OCI-LY3 (cell line): ENCODE results near the gene VGLL3.

ENCODE experiments used
- H2AFZ ChIP-seq: fragments of 200-600, 300-600 bp; shearing (Covaris generic); 2 replicates; pipeline ENCODE4 v1.6.0; 2014; ENCODE audit warnings: antibody characterized with exemption, low read depth, low read length
- H3K27ac ChIP-seq: fragments of 200-600, 300-600 bp; sonication (generic); 2 replicates; pipeline ENCODE4 v1.5.1; 2014; ENCODE audit warnings: mild to moderate bottlenecking, low read length, moderate library complexity, mixed read lengths
- H3K27me3 ChIP-seq: fragments of 200-600, 300-600 bp; sonication (generic); 2 replicates; pipeline ENCODE4 v1.6.1; 2014; ENCODE audit warnings: low read depth, low read length, mixed read lengths
- H3K36me3 ChIP-seq: fragments of 200-600, 300-600 bp; sonication (generic); replicated peaks from 2 replicates; pipeline ENCODE3; 2014; ENCODE audit warnings: low read depth, low read length, mixed read lengths
- H3K4me1 ChIP-seq: fragments of 300-600, 200-600 bp; sonication (generic); 2 replicates; pipeline ENCODE4 v1.6.1; 2014; ENCODE audit warnings: low read length, mixed read lengths
- H3K4me2 ChIP-seq: fragments of 200-600, 300-600 bp; sonication (generic); 2 replicates; pipeline ENCODE4 v1.6.1; 2014; ENCODE audit warnings: low read length, mixed read lengths
- H3K4me3 ChIP-seq: fragments of 300-600, 200-600 bp; sonication (generic); 2 replicates; pipeline ENCODE4 v1.5.1; 2014; ENCODE audit warnings: antibody characterized with exemption, mild to moderate bottlenecking, low read length, moderate library complexity
- H3K79me2 ChIP-seq: fragments of 300-600, 200-600 bp; shearing (Covaris generic); 2 replicates; pipeline ENCODE4 v1.6.1; 2014; ENCODE audit warnings: mild to moderate bottlenecking, low read length, mixed read lengths
- H3K9ac ChIP-seq: fragments of 300-600, 200-600 bp; shearing (Covaris generic); 2 replicates; pipeline ENCODE4 v1.6.0; 2014; ENCODE audit warnings: mild to moderate bottlenecking, low read length, moderate library complexity
- H3K9me3 ChIP-seq: fragments of 200-600, 300-600 bp; shearing (Covaris generic); 2 replicates; pipeline ENCODE4 v1.6.1; 2014; ENCODE audit warnings: low read length, mixed read lengths; ENCODE audit not compliant: insufficient read depth
- H4K20me1 ChIP-seq: fragments of 200-600, 300-600 bp; sonication (generic); 2 replicates; pipeline ENCODE4 v1.6.1; 2016; ENCODE audit warnings: low read length, mixed read lengths; ENCODE audit not compliant: insufficient read depth
- CTCF ChIP-seq: fragments of 200-600, 300-600 bp; sonication (generic); IDR thresholded peaks from 2 replicates; pipeline ENCODE4 v1.5.1; 2014; ENCODE audit warnings: antibody characterized with exemption, low read length, low read depth
- EZH2phosphoT487 ChIP-seq: fragments of 200-600 bp; shearing (Covaris generic); IDR thresholded peaks from 2 replicates; pipeline ENCODE4 v1.6.1; 2018; ENCODE audit warnings: antibody characterized with exemption, mixed run types, low read depth

The VGLL3 gene

GRCh38 chr3:86986671-86987420 lies 4.1 kb downstream of the VGLL3 start:
- H3K36me3 ChIP-seq: no peaks in the 10 kb centered on the region
- H3K9ac ChIP-seq: no peak overlapping the region
- H3K27ac ChIP-seq: no peak overlapping the region
- H3K79me2 ChIP-seq: no peaks in the 10 kb centered on the region
- no peak overlapping the region for H2AFZ ChIP-seq
- H3K4me3 ChIP-seq: no peak overlapping the region
- H3K4me2 ChIP-seq: no peak overlapping the region
- H3K4me1 ChIP-seq: no peaks in the 10 kb centered on the region
- TF ChIP-seq EZH2phosphoT487: no peak
- TF ChIP-seq CTCF: no peak
- no peaks in the 10 kb centered on the region for H4K20me1 ChIP-seq
- H3K27me3 ChIP-seq: no peaks in the 10 kb centered on the region
- H3K9me3 ChIP-seq: no peaks in the 10 kb centered on the region

GRCh38 chr3:86985181-86985826 lies 5.6 kb downstream of the VGLL3 start:
- H3K4me1 ChIP-seq: no peaks in the 10 kb centered on the region

GRCh38 chr3:86984271-86984670 lies 6.7 kb downstream of the VGLL3 start:
- H2AFZ ChIP-seq: no peak overlapping the region
- no peak overlapping the region for H3K9ac ChIP-seq
- no peaks in the 10 kb centered on the region for H3K27me3 ChIP-seq
- no peak overlapping the region for H3K4me3 ChIP-seq
- TF ChIP-seq CTCF (no peak), EZH2phosphoT487 (no peak)
- no peaks in the 10 kb centered on the region for H3K79me2 ChIP-seq
- H3K4me2 ChIP-seq: no peak overlapping the region
- H4K20me1 ChIP-seq: no peaks in the 10 kb centered on the region
- no peaks in the 10 kb centered on the region for H3K4me1 ChIP-seq
- H3K9me3 ChIP-seq: no peaks in the 10 kb centered on the region
- H3K27ac ChIP-seq: no peak overlapping the region
- H3K36me3 ChIP-seq: no peaks in the 10 kb centered on the region

More at GRCh38 chr3:86985181-86985826, 5.6 kb downstream of the VGLL3 start:
- TF ChIP-seq CTCF: no peak
- no peak for TF ChIP-seq EZH2phosphoT487
- H3K4me3 ChIP-seq: no peak overlapping the region
- no peaks in the 10 kb centered on the region for H3K27me3 ChIP-seq
- H3K4me2 ChIP-seq: no peak overlapping the region
- no peak overlapping the region for H3K9ac ChIP-seq
- H3K9me3 ChIP-seq: no peaks in the 10 kb centered on the region
- no peaks in the 10 kb centered on the region for H3K36me3 ChIP-seq
- H4K20me1 ChIP-seq: no peaks in the 10 kb centered on the region
- H3K27ac ChIP-seq: no peak overlapping the region
- H2AFZ ChIP-seq: no peak overlapping the region
- no peaks in the 10 kb centered on the region for H3K79me2 ChIP-seq

- H2AFZ ChIP-seq: no peak overlapping the region; the same call in 1 of the 2 replicates
- no peak overlapping the region for H3K27ac ChIP-seq
These were observed 8.1 kb downstream of the VGLL3 start for GRCh38 chr3:86982883-86983282.

More at GRCh38 chr3:86982883-86983282, 8.1 kb downstream of the VGLL3 start:
- H3K36me3 ChIP-seq: no peaks in the 10 kb centered on the region
- no peak overlapping the region for H3K4me2 ChIP-seq
- H3K4me1 ChIP-seq: no peaks in the 10 kb centered on the region
- no peak overlapping the region for H3K9ac ChIP-seq
- TF ChIP-seq EZH2phosphoT487: no peak
- TF ChIP-seq CTCF: no peak
- H4K20me1 ChIP-seq: no peaks in the 10 kb centered on the region
- H3K79me2 ChIP-seq: no peaks in the 10 kb centered on the region
- H3K9me3 ChIP-seq: no peaks in the 10 kb centered on the region
- no peak overlapping the region for H3K4me3 ChIP-seq
- H3K27me3 ChIP-seq: no peaks in the 10 kb centered on the region
